H1 (cell line): ENCODE measurements around the gene ISM1. TPM values are rescaled to one million over a fixed set of nuclear protein-coding genes. Genes with fewer than 3 reads are reported as not detected.

Experiments
- BRCA1 ChIP-seq: IDR thresholded peaks from 2 replicates; pipeline ENCODE4 v1.6.1; 2012; ENCODE audit warnings: low read depth, low read length, improper control_type of control experiment
- CBX8 ChIP-seq: fragments of 300-800, 300-1000 bp; sonication (generic); IDR thresholded peaks from 2 replicates; pipeline ENCODE4 v1.7.1; 2016; ENCODE audit warnings: low read depth, low read length, borderline replicate concordance
- EGR1 ChIP-seq: IDR thresholded peaks from 2 replicates; pipeline ENCODE4 v1.6.1; 2011; ENCODE audit warnings: low read depth, low read length, borderline replicate concordance
- GTF2F1 ChIP-seq: IDR thresholded peaks from 2 replicates; pipeline ENCODE4 v1.6.1; 2012; ENCODE audit warnings: low read depth, low read length, improper control_type of control experiment, borderline replicate concordance
- HDAC2 ChIP-seq, 2 experiments: fragments of 300-600 bp in 1 of 2; sonication (generic) in 1 of 2; IDR thresholded peaks; 2 replicates each; pipeline ENCODE4 v1.6.1; 2011 to 2012; ENCODE audit warnings: low read depth in 2 of 2, low read length in 2 of 2, mild to moderate bottlenecking in 2 of 2, moderate library complexity in 2 of 2, borderline replicate concordance in 1 of 2, inconsistent platforms in 1 of 2
- KDM1A ChIP-seq: fragments of 200-600, 300-600 bp; sonication (generic); IDR thresholded peaks from 2 replicates; pipeline ENCODE4 v1.7.1; 2016; ENCODE audit warnings: mild to moderate bottlenecking, low read length, borderline replicate concordance
- NANOG ChIP-seq: IDR thresholded peaks from 2 replicates; pipeline ENCODE4 v1.6.1; 2011; ENCODE audit warnings: low read length, low read depth, mild to moderate bottlenecking, inconsistent platforms; ENCODE audit not compliant: insufficient read depth, poor library complexity, severe bottlenecking
- NRF1 ChIP-seq: IDR thresholded peaks from 2 replicates; pipeline ENCODE4 v1.6.1; 2011; ENCODE audit warnings: mild to moderate bottlenecking, low read depth, low read length, improper control_type of control experiment
- POU5F1 ChIP-seq: IDR thresholded peaks from 2 replicates; pipeline ENCODE4 v1.6.1; 2011; ENCODE audit warnings: low read depth, mild to moderate bottlenecking, low read length, moderate library complexity
- RAD21 ChIP-seq, 2 experiments: IDR thresholded peaks in 1 of 2; conservative IDR thresholded peaks in 1 of 2; 2 replicates each; pipeline ENCODE4 v1.6.1; 2011; ENCODE audit warnings: low read depth in 2 of 2, low read length in 2 of 2, improper control_type of control experiment in 1 of 2, inconsistent platforms in 1 of 2, mild to moderate bottlenecking in 1 of 2, moderate library complexity in 1 of 2
- SAP30 ChIP-seq: fragments of 300-600 bp; sonication (generic); IDR thresholded peaks from 2 replicates; pipeline ENCODE4 v1.7.1; 2012; ENCODE audit warnings: low read length, moderate library complexity, mild to moderate bottlenecking, inconsistent platforms; ENCODE audit not compliant: insufficient read depth, insufficient replicate concordance
- SIX5 ChIP-seq: IDR thresholded peaks from 2 replicates; pipeline ENCODE4 v1.6.1; 2011; ENCODE audit warnings: mild to moderate bottlenecking, low read depth, low read length
- polyA plus RNA-seq, 7 experiments: library from polyadenylated mRNA; depleted of rRNA in 3 of 7; stranded (reverse) in 5 of 7; unstranded in 2 of 7; fragments of >200 nt in 5 of 7; fragments of 200-250 nt in 2 of 7; gene quantifications; 1 replicate in 5 of 7; 2 replicates in 1 of 7; 4 replicates in 1 of 7; pipeline versions ENCODE4 v1.2.1 to v1.2.3, GENCODE V29; 2011 to 2013; ENCODE audit warnings: missing spikeins in 2 of 7, mixed read lengths in 2 of 7
- total RNA-seq: library from RNA; stranded (reverse); fragmentation: NEBNext Ultra II Directional; extraction: Animal tissue kit (Norgen Biotek cat#: 25700); gene quantifications from 2 replicates; pipeline ENCODE4 v1.2.1, GENCODE V29; 2021
- TF ChIP-seq, protein P1 (sequence below): IDR thresholded peaks from 2 replicates; pipeline ENCODE4 v1.6.1; 2011; ENCODE audit warnings: low read length, improper control_type of control experiment
- TF ChIP-seq, protein P2 (sequence below): IDR thresholded peaks from 2 replicates; pipeline ENCODE4 v1.6.1; 2012; ENCODE audit warnings: inconsistent platforms

The ISM1 gene
- total and polyA plus RNA-seq, 2 of the 8 experiments (the other 6 are each of a cell fraction or from before 2014, with no cell fraction given): 0.62 to 0.97 TPM

- TF ChIP-seq HDAC2 (IDR thresholded peaks at IDR 0.05; ENCODE audit: borderline replicate concordance in 1 of 2, low read depth in 2 of 2, low read length in 2 of 2) (peak in 1 of 2 experiments; percentile 44; a peak in 2 of 4 replicates), KDM1A (no peak), GTF2F1 (no peak), SIX5 (no peak), EGR1 (peak; percentile 50), POU5F1 (no peak), NANOG (no peak), NRF1 (no peak), RAD21 (IDR thresholded peaks at IDR 0.05 in 1 of 2, conservative IDR thresholded peaks at IDR 0.05 in 1 of 2; ENCODE audit: low read depth in 2 of 2, low read length in 2 of 2) (peak in 1 of 2 experiments; percentile 2; a peak in 1 of 4 replicates), BRCA1 (no peak), CBX8 (no peak), SAP30 (peak; percentile 44)
- TF ChIP-seq, protein P1, sequence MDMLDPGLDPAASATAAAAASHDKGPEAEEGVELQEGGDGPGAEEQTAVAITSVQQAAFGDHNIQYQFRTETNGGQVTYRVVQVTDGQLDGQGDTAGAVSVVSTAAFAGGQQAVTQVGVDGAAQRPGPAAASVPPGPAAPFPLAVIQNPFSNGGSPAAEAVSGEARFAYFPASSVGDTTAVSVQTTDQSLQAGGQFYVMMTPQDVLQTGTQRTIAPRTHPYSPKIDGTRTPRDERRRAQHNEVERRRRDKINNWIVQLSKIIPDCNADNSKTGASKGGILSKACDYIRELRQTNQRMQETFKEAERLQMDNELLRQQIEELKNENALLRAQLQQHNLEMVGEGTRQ: peak; percentile 63; the same call in 1 of the 2 replicates
- TF ChIP-seq, protein P2, sequence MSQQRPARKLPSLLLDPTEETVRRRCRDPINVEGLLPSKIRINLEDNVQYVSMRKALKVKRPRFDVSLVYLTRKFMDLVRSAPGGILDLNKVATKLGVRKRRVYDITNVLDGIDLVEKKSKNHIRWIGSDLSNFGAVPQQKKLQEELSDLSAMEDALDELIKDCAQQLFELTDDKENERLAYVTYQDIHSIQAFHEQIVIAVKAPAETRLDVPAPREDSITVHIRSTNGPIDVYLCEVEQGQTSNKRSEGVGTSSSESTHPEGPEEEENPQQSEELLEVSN: no peak; the same call in none of the 2 replicates
Observed at GRCh38 chr20:13221673-13222318, 722 bp downstream of the ISM1 start (continued).
